Colonic mucosa (tissue), 4 donors: ENCODE data around the gene KRT25. TPM values are rescaled to one million over a fixed set of nuclear protein-coding genes. Genes with fewer than 3 reads are reported as not detected.

Experiments
- DNase-seq: peaks from one replicate; pipeline ENCODE4 v3.0.0-alpha.2; 2020
- H3K27ac ChIP-seq: fragments of 200-600 bp; one replicate; pipeline ENCODE4 v1.8.0; 2021
- H3K27me3 ChIP-seq: fragments of 200-600 bp; one replicate; pipeline ENCODE4 v1.8.0; 2021
- H3K36me3 ChIP-seq: fragments of 200-600 bp; one replicate; pipeline ENCODE4 v1.8.0; 2021
- H3K4me1 ChIP-seq: fragments of 200-600 bp; one replicate; pipeline ENCODE4 v1.8.0; 2021; ENCODE audit warnings: mild to moderate bottlenecking
- H3K4me3 ChIP-seq: fragments of 200-600 bp; one replicate; pipeline ENCODE4 v1.8.0; 2021
- H3K9ac ChIP-seq, 2 donors: one replicate each; pipeline ENCODE4 v1.7.0; 2013; ENCODE audit warnings: control low read depth in 2 of 2, low read depth in 2 of 2, low read length in 2 of 2
- H3K9me3 ChIP-seq: fragments of 200-600 bp; one replicate; pipeline ENCODE4 v1.8.0; 2021
- CTCF ChIP-seq: fragments of 200-600 bp; IDR thresholded peaks from one replicate; pipeline ENCODE4 v1.8.0; 2022; ENCODE audit warnings: antibody characterized with exemption, mild to moderate bottlenecking
- intact Hi-C: fragments of 100-400 bp; cut with DNase I; formaldehyde crosslinking; loops from one replicate; pipeline ENCODE4 v1.14.1; 2022
- total RNA-seq, 2 donors: library from RNA; stranded (reverse); fragmentation: NEBNext Ultra II Directional in 1 of 2; extraction: Animal tissue kit (Norgen Biotek cat#: 25700) in 1 of 2; gene quantifications; one replicate each; pipeline ENCODE4 v1.2.1, GENCODE V29; 2021
- donor health status: healthy.
- donor health status: DM: no; HTN: no; CAD: no.
- donor health status: DM: no; HTN: no; CAD: no.

Gene KRT25
- total RNA-seq, 2 donors from 2014 or later: not detected

GRCh38 chr17:40791111-40791510, 36.0 kb upstream of the KRT25 start:
- H3K9me3 ChIP-seq: no peaks in the 10 kb centered on the region
- H3K36me3 ChIP-seq: no peaks in the 10 kb centered on the region
- no peak overlapping the region for H3K4me3 ChIP-seq
- no peaks in the 10 kb centered on the region for H3K27me3 ChIP-seq
- H3K4me1 ChIP-seq: no peaks in the 10 kb centered on the region
- TF ChIP-seq CTCF: no peak
- no peak for DNase-seq
- intact Hi-C loops: loop anchor here (5.0 kb wide), 1 partner anchor 174 kb away; no protein-coding TSS in a partner anchor
- no peak overlapping the region for H3K9ac ChIP-seq
- H3K27ac ChIP-seq: no peak overlapping the region

- no peak for DNase-seq
Observed at GRCh38 chr17:40782450-40782849, 27.3 kb upstream of the KRT25 start, which contains the start of gene KRT27. KRT27 (minus strand) TSS chr17:40782550; CDS start chr17:40782493, 57 bp downstream.

GRCh38 chr17:40779181-40779909, 24.2 kb upstream of the KRT25 start:
- no peaks in the 10 kb centered on the region for H3K9me3 ChIP-seq
- no peak for DNase-seq
- no peak overlapping the region for H3K27ac ChIP-seq
- peaks cover 17% of the 10 kb centered on the region for H3K27me3 ChIP-seq
- H3K4me1 ChIP-seq: no peaks in the 10 kb centered on the region
- no peak overlapping the region for H3K4me3 ChIP-seq
- no peak overlapping the region for H3K9ac ChIP-seq
- no peaks in the 10 kb centered on the region for H3K36me3 ChIP-seq
- intact Hi-C loops: no loop called here
- TF ChIP-seq CTCF: no peak

More at GRCh38 chr17:40782450-40782849, 27.3 kb upstream of the KRT25 start, which contains the start of gene KRT27:
- Histone ChIP-seq H3K27me3 (peaks cover 16% of the 10 kb centered on the region), H3K36me3 (no peaks in the 10 kb centered on the region), H3K9ac (no peak within 1 kb of the TSS), H3K9me3 (no peaks in the 10 kb centered on the region), H3K27ac (no peak within 1 kb of the TSS), H3K4me3 (no peak within 1 kb of the TSS), H3K4me1 (no peaks in the 10 kb centered on the region)
- TF ChIP-seq CTCF: no peak
- intact Hi-C loops: no loop called here

GRCh38 chr17:40778461-40778860, 23.3 kb upstream of the KRT25 start:
- H3K27me3 ChIP-seq: peaks cover 17% of the 10 kb centered on the region

GRCh38 chr17:40777971-40778370, 22.8 kb upstream of the KRT25 start:
- Histone ChIP-seq H3K9ac (no peak overlapping the region), H3K4me1 (no peaks in the 10 kb centered on the region), H3K36me3 (no peaks in the 10 kb centered on the region), H3K27me3 (peaks cover 17% of the 10 kb centered on the region), H3K27ac (no peak overlapping the region), H3K4me3 (no peak overlapping the region), H3K9me3 (no peaks in the 10 kb centered on the region)
- intact Hi-C loops: no loop called here
- no peak for TF ChIP-seq CTCF
- DNase-seq: no peak

More at GRCh38 chr17:40778461-40778860, 23.3 kb upstream of the KRT25 start:
- no peaks in the 10 kb centered on the region for H3K36me3 ChIP-seq
- H3K4me3 ChIP-seq: no peak overlapping the region
- no peak for DNase-seq
- H3K27ac ChIP-seq: no peak overlapping the region
- no peak overlapping the region for H3K9ac ChIP-seq
- intact Hi-C loops: no loop called here
- H3K4me1 ChIP-seq: no peaks in the 10 kb centered on the region
- H3K9me3 ChIP-seq: no peaks in the 10 kb centered on the region
- no peak for TF ChIP-seq CTCF
